Breast epithelium (tissue), 4 donors: ENCODE data around the gene SLC35A2. TPM values are rescaled to one million over a fixed set of nuclear protein-coding genes. Genes with fewer than 3 reads are reported as not detected.
"Not testable (repeated sequence)": the region's sequence is repeated elsewhere in the genome, so short reads cannot be mapped to it uniquely, and the experiment has no call there.

Experiments
- DNase-seq, 2 donors: peaks; one replicate each; pipeline ENCODE4 v3.0.0-alpha.2; 2019; ENCODE audit warnings: low spot score in 2 of 2
- H3K27ac ChIP-seq, 2 donors: fragments of 200-600 bp; sonication (generic) in 1 of 2; one replicate each; pipeline ENCODE4 v1.5.1; 2016 to 2019; ENCODE audit warnings: mild to moderate bottlenecking in 1 of 2
- H3K27me3 ChIP-seq, 2 donors: fragments of 200-600 bp; sonication (generic) in 1 of 2; one replicate each; pipeline versions ENCODE4 v1.5.1 to v1.6.0; 2017 to 2019; ENCODE audit warnings: control low read depth in 1 of 2, mild to moderate bottlenecking in 1 of 2
- H3K36me3 ChIP-seq: fragments of 200-600 bp; one replicate; pipeline ENCODE4 v1.5.1; 2019
- H3K4me1 ChIP-seq, 2 donors: fragments of 200-600 bp; sonication (generic); one replicate each; pipeline ENCODE4 v1.5.1; 2016 to 2019; ENCODE audit warnings: control low read depth in 1 of 2
- H3K4me3 ChIP-seq, 3 donors: fragments of 200-600 bp; sonication (generic); 1 replicate in 2 of 3; 2 replicates in 1 of 3; pipeline ENCODE4 v1.5.1; 2016 to 2019; ENCODE audit warnings: mild to moderate bottlenecking in 3 of 3, moderate library complexity in 2 of 3
- H3K9me3 ChIP-seq, 2 donors: fragments of 200-600 bp; sonication (generic) in 1 of 2; one replicate each; pipeline ENCODE4 v1.5.1; 2016 to 2019; ENCODE audit warnings: control low read depth in 1 of 2
- CTCF ChIP-seq, 3 donors: fragments of 450-650 bp; IDR thresholded peaks; one replicate each; pipeline ENCODE4 v1.5.1; 2016 to 2017; ENCODE audit warnings: antibody characterized with exemption in 3 of 3, mild to moderate bottlenecking in 3 of 3, moderate library complexity in 3 of 3
- POLR2A ChIP-seq: fragments of 450-650 bp; IDR thresholded peaks from one replicate; pipeline ENCODE4 v1.6.1; 2016; ENCODE audit warnings: antibody characterized with exemption, mild to moderate bottlenecking, moderate library complexity
- POLR2AphosphoS5 ChIP-seq, 3 donors: sonication (generic); formaldehyde crosslinking; IDR thresholded peaks; one replicate each; pipeline ENCODE4 v1.6.1; 2017; ENCODE audit warnings: antibody characterized with exemption in 3 of 3
- intact Hi-C: fragments of 100-400 bp; cut with DNase I; formaldehyde crosslinking; loops from one replicate; pipeline ENCODE4 v1.15.1; 2023; ENCODE audit warnings: low total_unique reads
- total RNA-seq, 3 donors: library from RNA; depleted of rRNA; stranded (reverse); fragments of >200 nt; gene quantifications; one replicate each; pipeline ENCODE4 v1.1.0, GENCODE V29; 2016

Gene SLC35A2
- total RNA-seq, 3 donors from 2014 or later, result 10.9 to 17.3 (median 16.1) TPM

GRCh38 chrX:48891402-48892288 lies 19.8 kb downstream of the SLC35A2 start:
- H3K9me3 ChIP-seq, result no peaks in the 10 kb centered on the region
- intact Hi-C loops, result loop anchor here (10.0 kb wide), 1 partner anchor 217 kb away; no protein-coding TSS in a partner anchor
- H3K36me3 ChIP-seq, result no peaks in the 10 kb centered on the region
- peak overlapping the region; percentile 83 to 85 for H3K27ac ChIP-seq
- H3K4me1 ChIP-seq, result no peaks in the 10 kb centered on the region
- TF ChIP-seq POLR2AphosphoS5 (IDR thresholded peaks at IDR 0.05) (peak in 1 of 3 donors; percentile 18), POLR2A (peak; percentile 11), CTCF (IDR thresholded peaks at IDR 0.05) (peak in 2 of 3 donors; percentile 11 to 37)
- peak; percentile 82 for DNase-seq
- H3K27me3 ChIP-seq, result peaks cover 0 to 35% of the 10 kb centered on the region in 2 donors
- peak overlapping the region; percentile 59 to 86 (median 64) for H3K4me3 ChIP-seq

GRCh38 chrX:48890934-48891401 lies 20.5 kb downstream of the SLC35A2 start:
- Histone ChIP-seq H3K27ac (peak overlapping the region; percentile 83 to 85), H3K36me3 (no peaks in the 10 kb centered on the region), H3K9me3 (no peaks in the 10 kb centered on the region), H3K27me3 (peaks cover 0 to 37% of the 10 kb centered on the region in 2 donors), H3K4me1 (no peaks in the 10 kb centered on the region), H3K4me3 (peak overlapping the region; percentile 59 to 86 (median 64))
- TF ChIP-seq POLR2AphosphoS5 (IDR thresholded peaks at IDR 0.05) (no peak), POLR2A (no peak), CTCF (IDR thresholded peaks at IDR 0.05) (no peak)
- no peak for DNase-seq
- intact Hi-C loops, result loop anchor here (10.0 kb wide), 1 partner anchor 216 kb away; no protein-coding TSS in a partner anchor

GRCh38 chrX:48890296-48890925 lies 21.0 kb downstream of the SLC35A2 start:
- Histone ChIP-seq H3K36me3 (no peaks in the 10 kb centered on the region), H3K27ac (peak overlapping the region; percentile 83 to 85), H3K4me3 (peak overlapping the region; percentile 59 to 86 (median 64)), H3K9me3 (no peaks in the 10 kb centered on the region), H3K27me3 (peaks cover 0 to 37% of the 10 kb centered on the region in 2 donors), H3K4me1 (no peaks in the 10 kb centered on the region)
- intact Hi-C loops, result loop anchor here (10.0 kb wide), 1 partner anchor 216 kb away; no protein-coding TSS in a partner anchor
- TF ChIP-seq POLR2AphosphoS5 (IDR thresholded peaks at IDR 0.05) (no peak), POLR2A (no peak), CTCF (IDR thresholded peaks at IDR 0.05) (no peak)
- DNase-seq, result no peak

GRCh38 chrX:48886586-48886985 lies 24.9 kb downstream of the SLC35A2 start:
- H3K27ac ChIP-seq, H3K4me1 ChIP-seq, DNase-seq, H3K4me3 ChIP-seq, intact Hi-C loops, H3K9me3 ChIP-seq, H3K36me3 ChIP-seq: not testable (repeated sequence)
- peaks cover 0 to 21% of the 10 kb centered on the region in 2 donors for H3K27me3 ChIP-seq

GRCh38 chrX:48883729-48884128 lies 27.7 kb downstream of the SLC35A2 start:
- Histone ChIP-seq H3K27ac (no peak overlapping the region), H3K4me3 (no peak overlapping the region), H3K36me3 (no peaks in the 10 kb centered on the region), H3K4me1 (no peaks in the 10 kb centered on the region), H3K9me3 (no peaks in the 10 kb centered on the region), H3K27me3 (peaks cover 0 to 14% of the 10 kb centered on the region in 2 donors)
- no peak for DNase-seq
- intact Hi-C loops, result no loop called here
- TF ChIP-seq POLR2AphosphoS5 (IDR thresholded peaks at IDR 0.05) (no peak), CTCF (IDR thresholded peaks at IDR 0.05) (no peak), POLR2A (no peak)

- DNase-seq, H3K4me1 ChIP-seq, H3K36me3 ChIP-seq, H3K27me3 ChIP-seq, H3K27ac ChIP-seq, H3K4me3 ChIP-seq, H3K9me3 ChIP-seq: not testable (repeated sequence)
- intact Hi-C loops, result loop anchor here (10.0 kb wide), 1 partner anchor 1688 kb away; no protein-coding TSS in a partner anchor
These were observed 34.5 kb downstream of the SLC35A2 start for GRCh38 chrX:48876944-48877343.

GRCh38 chrX:48872017-48872416 lies 39.4 kb downstream of the SLC35A2 start:
- intact Hi-C loops, result loop anchor here (10.0 kb wide), 1 partner anchor 1693 kb away; no protein-coding TSS in a partner anchor

More at GRCh38 chrX:48872017-48872416, 39.4 kb downstream of the SLC35A2 start:
- not testable (repeated sequence) for H3K36me3 ChIP-seq, H3K9me3 ChIP-seq, H3K27me3 ChIP-seq, H3K4me3 ChIP-seq, H3K27ac ChIP-seq, DNase-seq, H3K4me1 ChIP-seq
